KG1 (cell line): Measurements from ENCODE around the gene TSPO.

ENCODE experiments used
- DNase-seq: peaks from one replicate; lab custom pipeline; 2025; lab: John Stamatoyannopoulos, UW

TSPO gene

DNA sequence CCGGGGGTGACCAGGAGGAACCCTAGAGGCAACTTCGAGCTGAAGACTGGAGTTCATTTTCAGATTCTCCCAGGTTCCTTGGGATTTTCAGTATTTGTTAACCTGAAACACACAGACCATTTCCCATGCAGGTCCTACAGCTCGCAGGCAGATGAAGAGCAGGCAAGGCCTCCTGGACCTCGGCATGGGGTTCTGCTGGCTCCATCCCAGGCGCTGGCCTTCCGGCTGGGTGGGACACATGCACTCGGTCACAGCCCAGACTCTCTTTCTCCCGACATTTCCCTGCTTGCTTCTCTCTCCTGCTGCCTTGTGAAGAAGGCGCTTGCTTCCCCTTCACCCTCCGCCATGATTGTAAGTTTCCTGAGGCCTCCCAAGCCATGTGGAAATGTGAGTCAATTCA lies 51.0 kb downstream of the TSPO start:
- no peak for DNase-seq

GRCh38 chr22:43202756-43203410 lies 51.5 kb downstream of the TSPO start:
- no peak for DNase-seq

GRCh38 chr22:43203471-43203981 lies 52.2 kb downstream of the TSPO start:
- DNase-seq: no peak

DNA sequence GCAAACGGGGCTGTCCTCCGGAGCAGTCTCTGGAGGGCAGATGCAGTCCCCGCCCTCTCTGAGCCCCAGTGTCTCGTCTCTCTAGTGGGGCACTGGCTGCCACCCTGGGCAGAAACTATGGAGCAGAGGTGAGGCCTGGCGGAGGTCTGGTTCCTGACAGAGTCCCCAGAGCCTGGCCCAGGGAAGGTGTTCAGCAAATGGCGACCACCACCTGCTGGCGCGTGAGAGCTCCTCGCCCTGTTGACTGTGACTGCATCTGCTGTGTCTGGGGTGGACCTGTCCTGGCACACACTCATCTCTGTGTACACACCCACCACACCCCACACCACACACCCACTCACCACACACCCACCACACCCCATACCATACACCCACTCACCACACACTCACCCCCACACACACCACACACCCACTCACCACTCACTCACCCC lies 53.9 kb downstream of the TSPO start:
- no peak for DNase-seq

DNA sequence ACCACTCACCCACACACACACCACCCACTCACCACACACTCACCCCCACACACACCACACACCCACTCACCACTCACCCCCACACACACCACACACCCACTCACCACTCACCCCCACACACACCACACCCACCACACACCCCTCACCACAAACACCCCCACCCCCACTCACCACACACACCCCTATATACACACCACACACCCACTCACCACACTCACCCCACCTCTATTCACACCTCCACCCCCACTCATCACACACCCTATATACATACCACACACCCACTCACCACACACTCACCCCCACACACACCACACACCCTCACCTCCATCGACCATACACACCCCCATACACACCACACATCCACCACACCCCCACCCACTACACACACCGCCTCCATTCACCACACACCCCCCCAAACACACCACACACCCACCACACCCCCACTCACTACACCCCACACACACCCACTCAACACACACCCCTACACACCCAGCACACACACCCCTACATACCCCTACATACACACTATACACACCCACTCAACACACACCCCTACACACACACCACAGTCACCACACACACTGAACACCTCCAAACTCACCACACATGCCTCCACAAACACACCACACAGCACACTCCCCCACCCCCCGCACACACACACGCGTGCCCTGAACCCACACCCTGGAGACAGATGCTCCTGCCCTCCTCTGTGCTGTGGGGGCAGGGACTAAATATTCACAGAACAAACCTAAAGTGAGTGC lies 54.6 kb downstream of the TSPO start:
- no peak for DNase-seq

GRCh38 chr22:43206509-43207161 lies 55.3 kb downstream of the TSPO start:
- no peak for DNase-seq

DNA sequence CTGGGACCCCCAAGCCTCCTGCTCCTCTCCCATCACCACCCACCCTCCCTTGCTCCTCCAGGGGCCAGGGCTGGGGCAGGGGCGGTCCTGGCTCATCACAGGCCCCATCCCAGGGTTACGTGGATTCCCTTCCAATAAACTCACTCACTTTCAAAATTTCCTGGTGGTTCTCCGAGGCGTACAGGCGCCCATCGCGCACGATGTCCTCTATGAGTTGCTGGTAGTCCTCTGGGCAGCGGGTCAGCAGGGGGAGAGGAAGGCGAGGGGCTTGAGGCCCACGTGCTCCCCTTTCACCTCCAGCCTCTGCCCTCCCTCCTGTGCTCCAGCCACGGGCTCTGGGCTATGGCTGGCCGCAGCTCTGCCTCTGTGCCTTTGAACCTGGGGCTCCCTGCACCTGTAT lies 56.0 kb downstream of the TSPO start:
- DNase-seq: no peak

DNA sequence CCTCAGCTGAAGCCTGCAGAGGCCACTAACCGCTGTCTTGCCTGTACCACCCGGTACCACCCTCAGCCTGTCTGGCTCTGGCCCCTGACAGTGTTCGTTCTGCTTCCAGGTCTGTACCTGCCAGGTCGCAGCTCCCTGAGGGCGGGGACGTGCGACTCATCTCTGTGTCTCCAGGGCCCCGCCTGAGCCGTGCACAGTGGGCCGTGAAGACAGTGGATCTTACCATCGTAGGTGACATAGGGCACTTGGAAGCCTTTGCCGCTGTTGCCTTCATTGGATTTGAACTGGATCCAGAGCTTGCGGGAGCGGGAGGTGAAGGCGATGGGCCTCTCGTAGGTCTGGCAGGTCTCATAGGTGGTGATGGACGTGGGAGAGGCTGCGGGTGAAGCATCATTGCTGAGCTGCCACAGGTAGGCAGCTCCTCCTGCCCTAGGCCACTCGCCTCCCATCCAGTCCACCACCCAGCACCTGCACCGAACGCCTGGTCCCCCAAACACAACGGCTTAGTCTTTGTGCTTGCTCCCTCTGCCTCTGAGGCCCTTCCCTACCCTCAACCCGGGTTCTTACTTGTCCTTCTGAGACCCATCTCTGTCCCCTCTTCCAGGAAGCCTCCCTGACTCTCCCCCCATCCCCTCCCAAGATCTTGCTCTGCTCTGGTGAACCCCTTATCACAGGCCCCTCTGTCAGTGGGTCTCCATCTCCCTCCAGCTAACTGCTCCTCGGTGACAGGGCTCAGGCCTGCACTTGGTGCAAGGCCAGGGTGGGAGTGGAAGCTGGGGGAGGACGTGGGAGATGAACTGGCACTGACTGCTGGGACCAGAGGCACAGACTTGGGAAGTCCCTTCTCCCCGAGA lies 56.7 kb downstream of the TSPO start:
- DNase-seq: no peak

DNA sequence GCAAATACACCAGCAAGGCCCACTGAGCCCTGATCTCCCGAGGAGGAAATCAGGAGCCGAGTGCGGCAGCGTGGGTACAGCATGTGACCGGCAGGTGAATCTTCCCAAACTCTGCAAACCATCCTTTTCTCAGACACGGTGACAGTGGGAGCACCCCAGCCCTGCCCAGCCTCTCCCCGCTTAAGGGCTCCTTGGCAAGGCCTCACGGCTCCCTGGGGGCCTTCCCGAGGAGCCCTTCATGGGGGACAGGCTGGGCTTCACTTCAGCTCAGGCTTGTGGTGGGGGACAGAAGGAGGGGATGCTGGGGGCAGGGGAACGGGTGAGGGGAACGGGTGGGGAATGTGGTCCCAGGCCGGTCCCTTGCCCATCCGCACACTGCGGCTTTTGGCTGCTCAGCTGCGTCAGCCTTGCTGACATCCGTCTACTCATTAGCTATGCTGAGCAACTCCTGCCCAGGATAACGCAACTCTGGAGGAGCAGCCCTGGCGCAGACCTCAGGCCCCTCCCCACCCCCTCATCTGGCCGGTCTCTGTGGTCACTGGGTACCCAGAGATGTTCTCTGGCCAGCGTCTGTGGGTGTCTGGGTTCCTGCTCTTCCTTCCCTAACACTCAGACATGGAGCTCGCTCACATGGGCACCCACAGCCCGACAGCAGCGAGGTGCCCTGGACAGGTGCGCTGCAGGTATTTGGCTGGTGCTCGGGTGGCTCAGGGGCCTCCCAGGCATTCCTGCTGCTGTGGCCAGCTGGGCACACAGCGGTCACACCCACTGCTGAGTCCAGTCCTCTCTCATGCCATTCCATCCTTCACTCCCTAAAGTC lies 57.6 kb downstream of the TSPO start:
- no peak for DNase-seq

DNA sequence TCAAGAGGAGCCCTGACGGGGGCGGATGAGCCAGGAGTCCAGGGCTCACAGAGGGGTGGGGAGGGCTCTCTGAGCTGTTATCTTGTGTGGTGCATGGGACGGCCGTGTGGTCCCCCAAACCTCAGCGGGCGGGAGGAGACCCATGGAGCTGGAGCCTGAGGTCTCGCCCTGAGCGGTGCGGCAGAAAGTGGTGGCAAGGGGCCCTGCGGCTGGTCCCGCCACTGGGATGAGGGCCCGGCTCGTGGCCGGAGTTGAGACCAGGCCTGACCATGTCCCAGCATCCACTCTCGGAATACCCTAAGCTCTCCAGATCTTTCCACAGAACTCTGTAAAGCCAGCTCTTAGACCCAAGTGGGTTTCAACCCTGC lies 58.1 kb downstream of the TSPO start:
- no peak for DNase-seq

- DNase-seq: no peak
These were observed 58.6 kb downstream of the TSPO start for GRCh38 chr22:43209971-43210370.

DNA sequence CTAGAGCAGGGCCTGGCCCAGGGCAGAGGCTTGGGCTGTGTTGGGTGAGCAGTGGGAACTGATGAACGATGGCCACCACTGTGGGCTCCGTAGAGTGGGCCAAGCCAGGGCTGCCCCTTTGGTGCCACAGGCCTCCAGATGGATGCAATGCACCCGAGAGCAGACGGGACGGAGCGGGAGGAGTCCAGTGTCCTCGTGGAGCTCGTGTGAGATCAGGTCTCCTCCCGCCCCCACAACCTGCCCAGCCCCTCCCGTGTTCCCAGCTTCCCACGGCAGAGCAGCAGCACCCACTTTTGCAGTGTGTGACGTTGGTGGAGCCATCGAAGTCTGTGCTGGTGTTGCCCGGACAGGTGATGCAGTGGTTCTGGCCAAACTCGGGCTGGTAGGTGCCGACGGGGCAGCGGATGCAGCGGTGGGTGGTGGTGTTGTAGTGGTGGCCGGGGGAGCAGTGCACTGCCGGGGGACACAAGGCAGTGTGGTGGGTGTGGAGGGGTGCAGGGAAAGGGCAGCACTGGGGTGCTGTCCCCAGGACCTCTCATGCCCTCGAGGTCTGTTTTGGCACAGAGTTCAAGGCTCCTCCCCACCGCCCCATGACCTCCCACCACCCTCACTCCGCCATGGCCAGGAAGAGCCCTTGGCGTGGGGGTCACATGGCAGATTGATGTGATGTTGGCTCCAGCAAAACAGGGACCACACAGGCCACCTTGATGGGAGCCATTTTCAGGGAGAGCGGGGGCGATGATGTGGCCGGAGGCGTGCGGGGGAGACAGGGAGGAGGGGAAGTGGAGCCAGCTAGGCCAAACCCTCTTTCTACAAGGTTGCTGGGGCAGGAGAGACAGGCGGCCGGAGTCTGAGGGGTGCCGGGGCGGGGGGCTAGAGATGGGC lies 59.5 kb downstream of the TSPO start:
- DNase-seq: no peak

- no peak for DNase-seq
These were observed 60.6 kb downstream of the TSPO start for GRCh38 chr22:43211941-43212433.

- DNase-seq: no peak
These were observed 61.1 kb downstream of the TSPO start for GRCh38 chr22:43212434-43212952.
